Osteocyte (in vitro differentiated cells): ENCODE measurements around the gene NR5A1. TPM values are rescaled to one million over a fixed set of nuclear protein-coding genes. Genes with fewer than 3 reads are reported as not detected.

ENCODE experiments used
- DNase-seq: peaks from one replicate; pipeline ENCODE4 v3.0.0; 2021; ENCODE audit warnings: mixed read lengths; ENCODE audit not compliant: unreplicated experiment; ENCODE audit errors: extremely low spot score
- H3K27ac Mint-ChIP-seq: one replicate; pipeline ENCODE4 v1.8.0; 2021; ENCODE audit warnings: mild to moderate bottlenecking, mixed read lengths; ENCODE audit not compliant: unreplicated experiment
- H3K27me3 Mint-ChIP-seq: one replicate; pipeline ENCODE4 v1.8.0; 2021; ENCODE audit warnings: mixed read lengths; ENCODE audit not compliant: unreplicated experiment
- H3K36me3 Mint-ChIP-seq: one replicate; pipeline ENCODE4 v1.8.0; 2021; ENCODE audit warnings: mixed read lengths; ENCODE audit not compliant: unreplicated experiment
- H3K4me1 Mint-ChIP-seq: one replicate; pipeline ENCODE4 v1.8.0; 2021; ENCODE audit warnings: mixed read lengths; ENCODE audit not compliant: unreplicated experiment
- H3K4me3 Mint-ChIP-seq: one replicate; pipeline ENCODE4 v1.8.0; 2021; ENCODE audit warnings: mild to moderate bottlenecking, moderate library complexity, mixed read lengths; ENCODE audit not compliant: unreplicated experiment
- H3K9me3 Mint-ChIP-seq: one replicate; pipeline ENCODE4 v1.8.0; 2021; ENCODE audit warnings: mixed read lengths; ENCODE audit not compliant: unreplicated experiment
- total RNA-seq: library from RNA; stranded (reverse); gene quantifications from 2 replicates; pipeline ENCODE4 v1.2.1, GENCODE V29; 2021
- TF ChIP-seq, protein P1 (sequence below): fragments of 200-600 bp; sonication (generic); IDR thresholded peaks from 2 replicates; pipeline ENCODE4 v1.5.0; 2021; ENCODE audit warnings: antibody characterized with exemption, mild to moderate bottlenecking, moderate library complexity

NR5A1 gene
- total RNA-seq, 1 donor from 2014 or later, result not detected

DNA sequence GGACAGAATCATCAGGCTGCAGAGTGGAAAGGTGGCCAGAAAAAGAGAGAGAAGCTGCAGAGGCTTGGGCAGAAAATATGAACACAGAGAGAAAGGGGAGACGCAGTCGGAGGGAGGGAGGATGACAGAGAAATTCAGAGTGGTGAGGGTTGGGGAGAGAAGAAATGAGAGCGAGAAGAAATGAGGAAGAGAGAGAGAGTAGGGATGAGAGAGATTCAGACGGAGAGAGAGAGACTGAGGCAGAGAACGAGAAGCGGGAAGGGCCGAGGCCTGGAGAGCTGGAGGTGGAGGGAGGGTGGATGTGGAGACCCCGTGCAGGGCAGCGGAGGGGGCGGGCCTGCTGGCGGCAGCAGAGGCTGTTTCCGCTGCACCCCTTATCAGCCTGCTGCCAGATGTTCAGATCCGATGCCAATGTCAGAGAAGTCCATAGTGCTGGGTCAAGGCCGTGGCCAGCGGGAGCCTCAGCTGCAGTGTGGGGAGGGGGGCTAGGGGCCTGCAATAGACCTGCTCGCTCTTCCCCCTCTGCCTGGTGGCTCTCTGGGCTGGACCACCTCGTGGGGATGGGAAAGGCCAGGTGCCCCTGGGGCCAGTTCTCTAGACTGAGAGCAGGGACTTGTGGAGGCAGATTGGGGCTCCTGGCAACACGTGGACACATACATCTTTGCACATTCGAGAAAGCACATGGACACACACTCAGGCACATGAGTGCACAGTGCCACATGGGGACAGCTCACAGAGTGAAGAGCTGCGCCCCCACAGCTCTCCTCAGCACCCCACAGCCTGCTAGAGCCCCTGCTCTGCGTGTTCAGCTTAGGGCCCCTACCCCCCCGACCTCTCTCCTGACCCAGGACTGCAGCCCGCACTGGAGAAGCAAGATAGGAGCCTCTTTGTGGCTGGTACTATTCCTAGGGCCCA lies 4.9 kb upstream of the NR5A1 start:
- DNase-seq, result no peak
- no peaks in the 10 kb centered on the region for H3K9me3 Mint-ChIP-seq
- TF ChIP-seq, protein P1, sequence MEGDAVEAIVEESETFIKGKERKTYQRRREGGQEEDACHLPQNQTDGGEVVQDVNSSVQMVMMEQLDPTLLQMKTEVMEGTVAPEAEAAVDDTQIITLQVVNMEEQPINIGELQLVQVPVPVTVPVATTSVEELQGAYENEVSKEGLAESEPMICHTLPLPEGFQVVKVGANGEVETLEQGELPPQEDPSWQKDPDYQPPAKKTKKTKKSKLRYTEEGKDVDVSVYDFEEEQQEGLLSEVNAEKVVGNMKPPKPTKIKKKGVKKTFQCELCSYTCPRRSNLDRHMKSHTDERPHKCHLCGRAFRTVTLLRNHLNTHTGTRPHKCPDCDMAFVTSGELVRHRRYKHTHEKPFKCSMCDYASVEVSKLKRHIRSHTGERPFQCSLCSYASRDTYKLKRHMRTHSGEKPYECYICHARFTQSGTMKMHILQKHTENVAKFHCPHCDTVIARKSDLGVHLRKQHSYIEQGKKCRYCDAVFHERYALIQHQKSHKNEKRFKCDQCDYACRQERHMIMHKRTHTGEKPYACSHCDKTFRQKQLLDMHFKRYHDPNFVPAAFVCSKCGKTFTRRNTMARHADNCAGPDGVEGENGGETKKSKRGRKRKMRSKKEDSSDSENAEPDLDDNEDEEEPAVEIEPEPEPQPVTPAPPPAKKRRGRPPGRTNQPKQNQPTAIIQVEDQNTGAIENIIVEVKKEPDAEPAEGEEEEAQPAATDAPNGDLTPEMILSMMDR, result no peak
- peaks cover 5% of the 10 kb centered on the region for H3K27me3 Mint-ChIP-seq
- no peak overlapping the region for H3K27ac Mint-ChIP-seq
- H3K4me1 Mint-ChIP-seq, result no peaks in the 10 kb centered on the region
- H3K36me3 Mint-ChIP-seq, result no peaks in the 10 kb centered on the region
- H3K4me3 Mint-ChIP-seq, result no peak overlapping the region

DNA sequence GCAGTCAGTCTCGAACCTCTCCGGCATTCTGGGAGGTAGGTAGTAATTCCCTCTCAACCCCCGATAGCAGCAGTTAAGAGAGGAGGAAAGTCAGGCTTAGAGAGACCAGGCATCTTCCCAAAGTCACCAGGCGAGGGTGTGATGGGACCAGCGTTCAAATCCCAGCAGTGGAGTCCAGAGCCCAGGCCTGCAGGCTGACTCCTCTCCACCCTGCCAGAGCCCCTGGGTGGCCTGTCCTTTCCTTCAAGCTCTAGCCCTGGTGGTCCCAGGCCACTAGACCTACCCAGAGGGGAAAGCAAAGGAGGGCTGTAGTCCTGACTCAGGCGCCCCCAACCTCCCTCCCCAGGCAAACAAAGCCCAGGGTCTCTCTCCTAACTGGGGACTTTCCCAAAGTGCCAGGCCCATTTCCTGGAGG lies 4.2 kb upstream of the NR5A1 start:
- Mint-ChIP-seq H3K4me3 (no peak overlapping the region), H3K36me3 (no peaks in the 10 kb centered on the region), H3K27me3 (peaks cover 2% of the 10 kb centered on the region), H3K27ac (no peak overlapping the region), H3K9me3 (no peaks in the 10 kb centered on the region), H3K4me1 (no peaks in the 10 kb centered on the region)
- TF ChIP-seq, protein P1, result no peak
- DNase-seq, result no peak

DNA sequence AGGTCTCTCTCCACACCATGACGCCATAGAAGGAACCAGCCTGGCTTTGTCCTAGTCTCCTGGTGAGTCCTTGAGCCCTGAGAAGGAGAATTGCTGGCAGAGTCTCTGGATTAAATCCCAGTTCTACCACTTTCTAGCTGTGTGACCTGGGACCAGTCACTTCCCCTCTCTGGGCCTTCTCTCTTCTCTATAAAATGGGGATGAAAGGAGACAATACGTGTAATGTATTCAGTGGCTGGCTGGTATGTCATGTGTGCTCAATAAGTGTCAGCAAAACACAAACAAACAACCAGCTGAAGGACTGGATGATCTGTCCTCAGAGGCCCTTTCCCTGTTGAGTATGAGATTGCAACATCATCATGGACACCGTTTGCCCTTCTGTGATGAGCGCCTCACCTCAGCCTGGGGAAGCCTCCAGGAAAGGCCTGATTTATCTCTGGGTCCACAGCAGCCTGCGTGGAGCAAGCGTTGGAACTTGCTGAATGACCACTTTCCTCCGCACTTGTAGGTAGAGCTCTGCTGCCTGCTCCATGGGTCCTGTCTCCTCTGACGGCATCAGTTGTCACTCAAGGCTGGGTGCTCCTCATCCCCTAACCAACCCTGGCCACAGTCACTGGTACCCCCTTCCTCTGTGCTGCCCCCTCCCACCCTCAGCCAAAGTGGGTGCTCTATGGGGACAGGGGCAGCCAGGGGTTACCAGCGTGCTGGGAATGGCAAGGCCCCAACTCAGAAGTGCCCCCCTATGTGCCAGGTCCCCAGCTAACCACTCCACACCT lies 3.6 kb upstream of the NR5A1 start:
- DNase-seq, result no peak

DNA sequence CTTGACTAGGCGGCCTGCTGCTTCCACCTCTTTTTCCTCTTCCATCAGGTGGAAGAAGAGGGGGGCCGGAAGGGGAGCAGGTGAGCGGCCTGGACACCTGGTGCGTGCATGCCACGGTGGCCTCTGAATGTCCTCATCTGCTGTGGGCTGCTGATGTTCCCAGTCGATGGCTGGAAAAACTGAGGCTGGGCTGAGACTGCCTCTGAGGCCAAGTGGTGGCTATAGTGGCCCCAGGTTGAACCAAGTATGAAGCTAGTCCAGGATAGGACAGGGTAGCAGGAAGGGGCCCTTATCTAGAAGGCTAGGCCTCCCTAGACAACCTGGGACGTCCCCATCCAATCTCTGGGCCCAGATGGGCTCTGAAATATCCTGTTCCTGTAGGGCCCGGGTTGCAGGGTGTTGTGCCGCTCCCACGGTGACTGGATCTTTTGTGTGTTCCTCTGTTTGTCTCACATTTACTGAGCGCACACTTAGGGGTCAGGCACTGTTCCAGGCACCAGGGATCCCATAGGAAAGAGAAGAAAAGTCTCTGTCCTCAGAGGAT lies 753 bp upstream of the NR5A1 start:
- Mint-ChIP-seq H3K9me3 (no peaks in the 10 kb centered on the region), H3K27ac (no peak overlapping the region), H3K4me1 (peaks cover 5% of the 10 kb centered on the region), H3K36me3 (peaks cover 2% of the 10 kb centered on the region), H3K27me3 (peaks cover 14% of the 10 kb centered on the region), H3K4me3 (no peak overlapping the region)
- DNase-seq, result no peak
- TF ChIP-seq, protein P1, result no peak

More for the DNA sequence above, 3.6 kb upstream of the NR5A1 start:
- Mint-ChIP-seq H3K27ac (no peak overlapping the region), H3K27me3 (peaks cover 2% of the 10 kb centered on the region), H3K9me3 (no peaks in the 10 kb centered on the region), H3K4me3 (no peak overlapping the region), H3K4me1 (no peaks in the 10 kb centered on the region), H3K36me3 (no peaks in the 10 kb centered on the region)
- TF ChIP-seq, protein P1, result no peak
